Neural cell (in vitro differentiated cells): ENCODE measurements around the gene STAT3.

ENCODE experiments used
- EP300 ChIP-seq: fragments of 450-650 bp; conservative IDR thresholded peaks from 2 replicates; pipeline ENCODE4 v1.6.1; 2014; ENCODE audit warnings: antibody characterized with exemption, mild to moderate bottlenecking, moderate library complexity; ENCODE audit not compliant: poor library complexity, severe bottlenecking
- EZH2 ChIP-seq: fragments of 200-600, 300-800 bp; shearing (Covaris generic), sonication (generic); IDR thresholded peaks from 2 replicates; pipeline ENCODE4 v1.6.1; 2014; ENCODE audit warnings: antibody characterized with exemption, low read length, borderline replicate concordance, mild to moderate bottlenecking; ENCODE audit not compliant: insufficient read depth, poor library complexity, severe bottlenecking
- MXI1 ChIP-seq: fragments of 450-650 bp; conservative IDR thresholded peaks from 2 replicates; pipeline ENCODE4 v1.6.1; 2014; ENCODE audit warnings: antibody characterized with exemption, mild to moderate bottlenecking; ENCODE audit not compliant: poor library complexity, severe bottlenecking
- POLR2AphosphoS5 ChIP-seq: IDR thresholded peaks from 2 replicates; pipeline ENCODE4 v1.6.1; 2012
- RAD21 ChIP-seq: fragments of 450-650 bp; conservative IDR thresholded peaks from 2 replicates; pipeline ENCODE4 v1.6.1; 2014; ENCODE audit warnings: antibody characterized with exemption, mild to moderate bottlenecking, moderate library complexity
- TAF1 ChIP-seq: IDR thresholded peaks from 2 replicates; pipeline ENCODE4 v1.6.1; 2012; ENCODE audit warnings: low read depth
- TF ChIP-seq, protein P1 (sequence below): fragments of 450-650 bp; IDR thresholded peaks from 2 replicates; pipeline ENCODE4 v1.5.1; 2014; ENCODE audit warnings: antibody characterized with exemption, mild to moderate bottlenecking, moderate library complexity; ENCODE audit not compliant: poor library complexity, severe bottlenecking
- TF ChIP-seq, protein P2 (sequence below): IDR thresholded peaks from 2 replicates; pipeline ENCODE4 v1.6.1; 2012; ENCODE audit warnings: borderline replicate concordance

DNA sequence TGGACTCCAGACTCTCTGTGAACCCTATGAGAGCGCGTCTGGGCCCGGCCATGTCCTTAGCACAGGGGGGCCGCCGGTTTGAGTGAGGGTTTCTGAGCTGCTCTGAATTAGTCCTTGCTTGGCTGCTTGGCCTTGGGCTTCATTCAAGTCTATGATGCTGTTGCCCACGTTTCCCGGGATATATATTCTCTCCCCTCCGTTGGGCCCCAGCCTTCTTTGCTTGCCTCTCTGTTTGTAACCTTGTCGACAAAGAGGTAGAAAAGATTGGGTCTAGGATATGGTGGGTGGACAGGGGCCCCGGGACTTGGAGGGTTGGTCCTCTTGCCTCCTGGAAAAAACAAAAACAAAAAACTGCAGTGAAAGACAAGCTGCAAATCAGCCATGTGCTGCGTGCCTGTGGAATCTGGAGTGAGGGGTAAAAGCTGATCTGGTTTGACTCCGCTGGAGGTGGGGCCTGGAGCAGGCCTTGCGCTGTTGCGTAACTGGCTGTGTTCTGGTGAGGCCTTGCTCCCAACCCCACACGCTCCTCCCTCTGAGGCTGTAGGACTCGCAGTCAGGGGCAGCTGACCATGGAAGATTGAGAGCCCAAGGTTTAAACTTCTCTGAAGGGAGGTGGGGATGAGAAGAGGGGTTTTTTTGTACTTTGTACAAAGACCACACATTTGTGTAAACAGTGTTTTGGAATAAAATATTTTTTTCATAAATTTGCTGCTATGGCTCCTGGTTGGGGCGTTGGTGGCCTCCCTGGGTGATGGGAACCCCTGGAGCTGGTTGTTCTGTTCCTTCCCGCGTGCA, 76.8 kb downstream of the STAT3 start:
- TF ChIP-seq POLR2AphosphoS5 (no peak), EP300 (no peak), EZH2 (no peak), MXI1 (no peak), RAD21 (no peak), TAF1 (no peak)
- TF ChIP-seq, protein P1, sequence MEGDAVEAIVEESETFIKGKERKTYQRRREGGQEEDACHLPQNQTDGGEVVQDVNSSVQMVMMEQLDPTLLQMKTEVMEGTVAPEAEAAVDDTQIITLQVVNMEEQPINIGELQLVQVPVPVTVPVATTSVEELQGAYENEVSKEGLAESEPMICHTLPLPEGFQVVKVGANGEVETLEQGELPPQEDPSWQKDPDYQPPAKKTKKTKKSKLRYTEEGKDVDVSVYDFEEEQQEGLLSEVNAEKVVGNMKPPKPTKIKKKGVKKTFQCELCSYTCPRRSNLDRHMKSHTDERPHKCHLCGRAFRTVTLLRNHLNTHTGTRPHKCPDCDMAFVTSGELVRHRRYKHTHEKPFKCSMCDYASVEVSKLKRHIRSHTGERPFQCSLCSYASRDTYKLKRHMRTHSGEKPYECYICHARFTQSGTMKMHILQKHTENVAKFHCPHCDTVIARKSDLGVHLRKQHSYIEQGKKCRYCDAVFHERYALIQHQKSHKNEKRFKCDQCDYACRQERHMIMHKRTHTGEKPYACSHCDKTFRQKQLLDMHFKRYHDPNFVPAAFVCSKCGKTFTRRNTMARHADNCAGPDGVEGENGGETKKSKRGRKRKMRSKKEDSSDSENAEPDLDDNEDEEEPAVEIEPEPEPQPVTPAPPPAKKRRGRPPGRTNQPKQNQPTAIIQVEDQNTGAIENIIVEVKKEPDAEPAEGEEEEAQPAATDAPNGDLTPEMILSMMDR, result no peak
- TF ChIP-seq, protein P2, sequence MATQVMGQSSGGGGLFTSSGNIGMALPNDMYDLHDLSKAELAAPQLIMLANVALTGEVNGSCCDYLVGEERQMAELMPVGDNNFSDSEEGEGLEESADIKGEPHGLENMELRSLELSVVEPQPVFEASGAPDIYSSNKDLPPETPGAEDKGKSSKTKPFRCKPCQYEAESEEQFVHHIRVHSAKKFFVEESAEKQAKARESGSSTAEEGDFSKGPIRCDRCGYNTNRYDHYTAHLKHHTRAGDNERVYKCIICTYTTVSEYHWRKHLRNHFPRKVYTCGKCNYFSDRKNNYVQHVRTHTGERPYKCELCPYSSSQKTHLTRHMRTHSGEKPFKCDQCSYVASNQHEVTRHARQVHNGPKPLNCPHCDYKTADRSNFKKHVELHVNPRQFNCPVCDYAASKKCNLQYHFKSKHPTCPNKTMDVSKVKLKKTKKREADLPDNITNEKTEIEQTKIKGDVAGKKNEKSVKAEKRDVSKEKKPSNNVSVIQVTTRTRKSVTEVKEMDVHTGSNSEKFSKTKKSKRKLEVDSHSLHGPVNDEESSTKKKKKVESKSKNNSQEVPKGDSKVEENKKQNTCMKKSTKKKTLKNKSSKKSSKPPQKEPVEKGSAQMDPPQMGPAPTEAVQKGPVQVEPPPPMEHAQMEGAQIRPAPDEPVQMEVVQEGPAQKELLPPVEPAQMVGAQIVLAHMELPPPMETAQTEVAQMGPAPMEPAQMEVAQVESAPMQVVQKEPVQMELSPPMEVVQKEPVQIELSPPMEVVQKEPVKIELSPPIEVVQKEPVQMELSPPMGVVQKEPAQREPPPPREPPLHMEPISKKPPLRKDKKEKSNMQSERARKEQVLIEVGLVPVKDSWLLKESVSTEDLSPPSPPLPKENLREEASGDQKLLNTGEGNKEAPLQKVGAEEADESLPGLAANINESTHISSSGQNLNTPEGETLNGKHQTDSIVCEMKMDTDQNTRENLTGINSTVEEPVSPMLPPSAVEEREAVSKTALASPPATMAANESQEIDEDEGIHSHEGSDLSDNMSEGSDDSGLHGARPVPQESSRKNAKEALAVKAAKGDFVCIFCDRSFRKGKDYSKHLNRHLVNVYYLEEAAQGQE, result no peak
